ENCODE results near the gene FOXP4.

The FOXP4 gene

GRCh38 chr6:41545703-41546474, at the start of gene FOXP4:
Gene FOXP4 (plus strand): TSS chr6:41546381. CDS start chr6:41565761, 19,380 bp downstream.
- Histone ChIP-seq H3K36me3 (ENCODE audit: insufficient read depth, low read length) (no peaks in the 10 kb centered on the region), H3K9ac (ENCODE audit: low read depth, low read length) (peak within 1 kb of the TSS; percentile 75), H3K4me1 (ENCODE audit: insufficient read depth, low read length) (peaks cover 15% of the 10 kb centered on the region), H3K9me3 (ENCODE audit: control insufficient read depth, insufficient read depth, low read length) (no peaks in the 10 kb centered on the region)

GRCh38 chr6:41497573-41497972, 48.6 kb upstream of the FOXP4 start:
- Histone ChIP-seq H3K4me1 (ENCODE audit: insufficient read depth, low read length) (peaks cover 19% of the 10 kb centered on the region; the same call in 1 of the 2 replicates), H3K9me3 (ENCODE audit: control insufficient read depth, insufficient read depth, low read length) (no peaks in the 10 kb centered on the region), H3K36me3 (ENCODE audit: insufficient read depth, low read length) (no peaks in the 10 kb centered on the region), H3K9ac (ENCODE audit: low read depth, low read length) (no peak overlapping the region)

DNA sequence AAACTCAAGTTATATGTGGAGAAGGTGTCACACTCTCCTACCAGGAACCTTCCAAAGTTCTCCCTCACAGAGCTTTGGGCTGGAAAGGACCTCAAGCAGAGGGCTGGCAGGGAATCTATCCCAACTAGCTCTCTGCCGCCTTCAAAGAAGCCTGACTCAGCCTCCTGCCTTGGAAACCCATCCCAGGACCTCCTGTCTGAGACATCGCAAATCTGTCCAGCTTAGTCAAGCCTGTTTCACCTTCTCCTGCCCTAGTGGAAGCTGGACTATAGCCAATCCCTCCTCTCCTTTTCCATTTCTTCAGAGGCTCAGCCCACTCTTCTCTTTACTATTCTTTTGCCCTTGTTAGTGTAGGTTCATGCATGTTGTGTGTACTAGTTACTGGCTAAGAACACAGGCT, 48.2 kb upstream of the FOXP4 start:
- Histone ChIP-seq H3K4me1 (ENCODE audit: insufficient read depth, low read length) (peaks cover 15% of the 10 kb centered on the region; the same call in 1 of the 2 replicates), H3K9ac (ENCODE audit: low read depth, low read length) (no peak overlapping the region), H3K36me3 (ENCODE audit: insufficient read depth, low read length) (no peaks in the 10 kb centered on the region), H3K9me3 (ENCODE audit: control insufficient read depth, insufficient read depth, low read length) (no peaks in the 10 kb centered on the region)

- Histone ChIP-seq H3K9me3 (ENCODE audit: control insufficient read depth, insufficient read depth, low read length) (no peaks in the 10 kb centered on the region), H3K4me1 (ENCODE audit: insufficient read depth, low read length) (peaks cover 11% of the 10 kb centered on the region; the same call in 1 of the 2 replicates), H3K36me3 (ENCODE audit: insufficient read depth, low read length) (no peaks in the 10 kb centered on the region), H3K9ac (ENCODE audit: low read depth, low read length) (no peak overlapping the region)
These were observed 47.1 kb upstream of the FOXP4 start for GRCh38 chr6:41498968-41499599.

GRCh38 chr6:41500561-41500960, 45.6 kb upstream of the FOXP4 start:
- Histone ChIP-seq H3K36me3 (ENCODE audit: insufficient read depth, low read length) (no peaks in the 10 kb centered on the region), H3K9me3 (ENCODE audit: control insufficient read depth, insufficient read depth, low read length) (no peaks in the 10 kb centered on the region), H3K9ac (ENCODE audit: low read depth, low read length) (no peak overlapping the region), H3K4me1 (ENCODE audit: insufficient read depth, low read length) (no peaks in the 10 kb centered on the region; the same call in none of the 2 replicates)

- Histone ChIP-seq H3K4me1 (ENCODE audit: insufficient read depth, low read length) (no peaks in the 10 kb centered on the region; the same call in none of the 2 replicates), H3K9ac (ENCODE audit: low read depth, low read length) (no peak overlapping the region), H3K9me3 (ENCODE audit: control insufficient read depth, insufficient read depth, low read length) (no peaks in the 10 kb centered on the region), H3K36me3 (ENCODE audit: insufficient read depth, low read length) (no peaks in the 10 kb centered on the region)
These were observed 43.6 kb upstream of the FOXP4 start for GRCh38 chr6:41502566-41502916.

DNA sequence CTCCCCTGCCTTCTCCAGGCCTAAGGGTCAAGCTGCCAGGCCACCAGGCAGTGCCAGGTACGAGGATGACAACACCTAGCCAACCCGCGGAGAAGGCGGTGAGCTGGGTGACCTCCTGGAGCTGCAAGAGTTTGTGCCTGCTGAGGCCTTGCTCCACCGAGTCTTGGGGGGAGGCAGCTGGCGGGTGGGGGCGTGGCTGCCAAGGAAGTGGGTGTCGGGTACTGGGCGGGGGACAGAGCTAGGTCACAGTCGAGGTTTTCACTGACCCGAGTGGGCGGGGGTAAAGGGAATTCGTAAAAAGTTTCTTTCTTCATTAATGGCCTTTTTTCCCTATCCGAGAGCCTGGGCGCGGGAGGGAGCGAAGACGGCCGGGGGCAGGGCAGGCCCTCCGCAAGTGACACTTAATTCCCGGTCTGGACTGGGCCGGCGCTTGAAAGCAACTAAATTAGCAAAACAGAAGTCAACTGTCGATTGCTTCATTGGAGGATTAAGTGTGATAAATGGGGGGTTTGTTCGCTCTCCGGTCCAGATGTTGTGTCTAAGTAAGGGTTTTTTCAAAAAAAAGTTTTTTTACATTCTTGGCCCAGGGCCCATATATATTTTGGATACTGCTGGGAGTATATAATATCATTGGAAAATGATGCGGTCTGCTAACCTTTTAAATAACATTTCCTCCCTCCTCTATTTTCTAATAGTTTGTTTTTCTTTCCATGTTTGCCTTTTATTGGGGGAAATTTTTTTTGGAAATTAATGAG, 43.1 kb upstream of the FOXP4 start:
- Histone ChIP-seq H3K9ac (ENCODE audit: low read depth, low read length) (peak overlapping the region; percentile 56; the same call in 1 of the 2 replicates), H3K9me3 (ENCODE audit: control insufficient read depth, insufficient read depth, low read length) (no peaks in the 10 kb centered on the region), H3K36me3 (ENCODE audit: insufficient read depth, low read length) (no peaks in the 10 kb centered on the region), H3K4me1 (ENCODE audit: insufficient read depth, low read length) (no peaks in the 10 kb centered on the region; the same call in none of the 2 replicates)

DNA sequence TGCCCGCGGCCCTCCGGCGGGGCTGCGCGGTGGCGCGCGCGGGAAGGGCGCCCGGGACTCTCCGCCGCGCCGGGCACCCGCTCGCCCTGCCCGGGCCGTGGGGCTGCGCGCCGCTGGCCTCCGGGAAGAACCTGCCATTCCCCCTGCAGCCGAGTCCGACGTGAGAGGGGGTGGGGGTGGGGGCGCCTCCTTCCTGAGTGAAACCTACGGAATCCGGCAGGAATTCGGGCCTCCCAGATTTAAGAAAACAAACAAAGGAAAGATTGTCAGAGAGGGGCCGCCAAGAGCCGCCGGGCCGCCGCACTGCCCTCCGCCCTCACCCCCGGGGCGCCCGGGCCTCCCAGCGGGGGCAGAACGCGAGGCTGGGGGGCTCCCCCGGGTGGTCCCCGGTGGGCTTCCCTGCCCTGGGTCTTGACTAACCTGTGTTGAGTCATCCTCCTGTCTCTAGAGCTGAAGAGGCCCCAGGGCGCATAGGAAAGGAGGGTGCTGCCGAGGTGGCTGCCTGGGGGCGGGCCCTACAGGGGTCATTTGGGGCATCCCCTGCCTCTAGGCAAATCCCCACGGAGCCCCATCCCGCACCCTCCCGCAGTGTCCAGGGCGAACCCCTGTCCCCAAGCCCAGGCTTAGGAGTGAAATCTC, 42.2 kb upstream of the FOXP4 start:
- no peaks in the 10 kb centered on the region for H3K9me3 ChIP-seq (ENCODE audit: control insufficient read depth, insufficient read depth, low read length)
- no peaks in the 10 kb centered on the region for H3K36me3 ChIP-seq (ENCODE audit: insufficient read depth, low read length)
- H3K9ac ChIP-seq (ENCODE audit: low read depth, low read length) = peak overlapping the region; percentile 56; the same call in 1 of the 2 replicates
- no peaks in the 10 kb centered on the region; the same call in none of the 2 replicates for H3K4me1 ChIP-seq (ENCODE audit: insufficient read depth, low read length)

DNA sequence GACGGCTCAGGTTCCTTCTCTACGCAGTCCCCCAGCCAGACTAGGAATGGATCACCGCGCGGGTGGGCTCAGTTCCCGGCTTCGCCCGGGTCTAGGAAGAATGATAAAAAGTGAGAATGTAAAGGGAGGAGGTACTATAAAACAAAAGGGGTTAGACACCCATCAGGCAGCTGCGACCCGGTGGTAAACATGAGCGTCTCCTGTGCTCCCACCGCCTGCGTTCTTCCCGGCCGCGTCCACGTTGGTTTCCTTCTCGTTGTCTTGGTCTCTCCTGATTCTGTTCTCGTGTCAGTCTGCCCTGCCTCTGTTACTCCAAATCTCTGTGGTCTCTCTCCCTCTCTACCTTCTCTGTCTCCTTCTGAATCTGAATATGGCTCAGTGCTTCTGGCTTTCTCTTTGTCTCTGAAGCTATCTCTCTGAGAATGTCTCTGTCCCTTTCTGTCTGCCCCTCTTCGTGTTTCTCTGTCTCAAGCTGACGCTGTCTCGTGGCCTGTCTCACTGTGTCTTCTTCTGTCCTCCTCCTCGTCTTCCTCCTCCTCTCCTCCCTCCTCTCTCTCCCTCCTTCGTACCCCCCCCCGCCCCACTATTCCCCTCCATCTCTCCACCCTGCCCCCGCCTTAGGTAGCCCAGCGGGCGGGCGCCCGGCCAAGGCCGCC, 41.6 kb upstream of the FOXP4 start:
- H3K4me1 ChIP-seq (ENCODE audit: insufficient read depth, low read length) = no peaks in the 10 kb centered on the region; the same call in none of the 2 replicates
- peak overlapping the region; percentile 56; the same call in 1 of the 2 replicates for H3K9ac ChIP-seq (ENCODE audit: low read depth, low read length)
- H3K36me3 ChIP-seq (ENCODE audit: insufficient read depth, low read length) = no peaks in the 10 kb centered on the region
- no peaks in the 10 kb centered on the region for H3K9me3 ChIP-seq (ENCODE audit: control insufficient read depth, insufficient read depth, low read length)

- Histone ChIP-seq H3K9ac (ENCODE audit: low read depth, low read length) (peak overlapping the region; percentile 42; the same call in 1 of the 2 replicates), H3K36me3 (ENCODE audit: insufficient read depth, low read length) (no peaks in the 10 kb centered on the region), H3K4me1 (ENCODE audit: insufficient read depth, low read length) (no peaks in the 10 kb centered on the region; the same call in none of the 2 replicates), H3K9me3 (ENCODE audit: control insufficient read depth, insufficient read depth, low read length) (no peaks in the 10 kb centered on the region)
These were observed 40.8 kb upstream of the FOXP4 start for GRCh38 chr6:41505122-41506049.

DNA sequence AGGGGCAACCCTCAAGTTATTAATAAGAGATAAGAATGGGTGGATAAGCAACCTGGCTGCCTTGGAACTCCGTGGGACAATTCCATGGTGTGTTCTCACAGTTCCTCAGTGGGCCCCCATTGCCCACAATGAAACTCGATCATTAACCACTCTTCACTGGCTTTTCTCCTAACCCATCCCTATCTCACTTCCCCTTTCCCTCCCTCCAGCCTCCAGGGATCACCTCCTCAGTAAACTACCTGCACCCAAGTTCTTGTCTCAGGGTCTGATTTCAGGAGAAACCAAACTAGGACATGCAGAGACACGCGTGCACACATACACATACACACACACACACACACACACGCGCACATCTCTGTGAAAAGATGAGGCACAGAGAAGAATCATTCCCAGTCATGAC, 37.7 kb upstream of the FOXP4 start:
- Histone ChIP-seq H3K4me1 (ENCODE audit: insufficient read depth, low read length) (no peaks in the 10 kb centered on the region; the same call in 1 of the 2 replicates), H3K36me3 (ENCODE audit: insufficient read depth, low read length) (no peaks in the 10 kb centered on the region), H3K9ac (ENCODE audit: low read depth, low read length) (no peak overlapping the region), H3K9me3 (ENCODE audit: control insufficient read depth, insufficient read depth, low read length) (no peaks in the 10 kb centered on the region)

DNA sequence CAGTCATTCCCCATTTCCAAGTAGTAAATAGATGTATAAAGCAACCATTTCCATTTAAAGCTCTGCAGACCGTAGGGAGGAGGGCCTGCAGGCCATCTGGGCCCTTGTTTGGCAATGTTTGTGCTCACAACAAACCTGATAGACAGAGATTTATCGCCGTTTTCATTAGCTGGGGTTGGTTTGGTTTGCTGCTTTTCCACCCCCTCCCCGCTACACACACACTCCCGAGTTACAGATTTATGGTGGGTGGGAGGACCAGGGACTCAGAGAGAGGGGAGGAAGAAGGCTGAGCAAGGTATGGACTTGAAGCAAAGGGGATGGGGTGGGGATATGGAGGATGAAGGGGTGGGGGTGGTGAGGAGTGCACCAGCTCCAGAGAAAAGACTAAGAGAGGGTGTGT, 36.6 kb upstream of the FOXP4 start:
- Histone ChIP-seq H3K4me1 (ENCODE audit: insufficient read depth, low read length) (no peaks in the 10 kb centered on the region; the same call in 1 of the 2 replicates), H3K9me3 (ENCODE audit: control insufficient read depth, insufficient read depth, low read length) (no peaks in the 10 kb centered on the region), H3K36me3 (ENCODE audit: insufficient read depth, low read length) (no peaks in the 10 kb centered on the region), H3K9ac (ENCODE audit: low read depth, low read length) (no peak overlapping the region)
